Ramos (cell line): ENCODE measurements around the gene SUMO1.

Experiments used
- in situ Hi-C: fragments of 300-500 bp; cut with MboI; formaldehyde crosslinking; loops from one replicate; pipeline ENCODE4 v1.14.3; 2022; ENCODE audit warnings: low sequenced_read_pairs; ENCODE audit not compliant: unreplicated experiment

SUMO1 gene

GRCh38 chr2:202201220-202202160, 36.9 kb downstream of the SUMO1 start:
- in situ Hi-C loops = no loop called here

GRCh38 chr2:202196727-202197126, 41.7 kb downstream of the SUMO1 start:
- in situ Hi-C loops = no loop called here

- in situ Hi-C loops = no loop called here
Observed at GRCh38 chr2:202194418-202194817, 44.0 kb downstream of the SUMO1 start.

GRCh38 chr2:202193881-202194353, 44.5 kb downstream of the SUMO1 start:
- in situ Hi-C loops = no loop called here

GRCh38 chr2:202193305-202193704, 45.1 kb downstream of the SUMO1 start:
- in situ Hi-C loops = no loop called here

GRCh38 chr2:202187570-202187969, 50.8 kb downstream of the SUMO1 start:
- in situ Hi-C loops = no loop called here

- in situ Hi-C loops = no loop called here
Observed at GRCh38 chr2:202186641-202187202, 51.7 kb downstream of the SUMO1 start.

GRCh38 chr2:202185156-202185555, 53.2 kb downstream of the SUMO1 start:
- in situ Hi-C loops = no loop called here

- in situ Hi-C loops = no loop called here
Observed at GRCh38 chr2:202184557-202184956, 53.8 kb downstream of the SUMO1 start.

GRCh38 chr2:202178346-202178958, 59.9 kb downstream of the SUMO1 start:
- in situ Hi-C loops = no loop called here

GRCh38 chr2:202172439-202173211, 65.8 kb downstream of the SUMO1 start:
- in situ Hi-C loops = no loop called here

- in situ Hi-C loops = no loop called here
Observed at GRCh38 chr2:202171241-202171825, 67.1 kb downstream of the SUMO1 start.

GRCh38 chr2:202169832-202170424, 68.5 kb downstream of the SUMO1 start:
- in situ Hi-C loops = no loop called here

- in situ Hi-C loops = no loop called here
Observed at GRCh38 chr2:202169131-202169530, 69.3 kb downstream of the SUMO1 start.

GRCh38 chr2:202165945-202166344, 72.5 kb downstream of the SUMO1 start:
- in situ Hi-C loops = no loop called here

- in situ Hi-C loops = no loop called here
Observed at GRCh38 chr2:202165208-202165607, 73.2 kb downstream of the SUMO1 start.

GRCh38 chr2:202164411-202164810, 74.0 kb downstream of the SUMO1 start:
- in situ Hi-C loops = no loop called here

- in situ Hi-C loops = no loop called here
Observed at GRCh38 chr2:202161151-202161835, 77.1 kb downstream of the SUMO1 start.

- in situ Hi-C loops = no loop called here
Observed at GRCh38 chr2:202158796-202159195, 79.6 kb downstream of the SUMO1 start.
